GM19467 (cell line): Measurements from ENCODE around the gene CISD3.

Experiments
- ATAC-seq: cut with Tn5 transposase; IDR thresholded peaks from one replicate; pipeline ENCODE4 v1.9.1; 2021; ENCODE audit warnings: mild to moderate bottlenecking, moderate library complexity; ENCODE audit not compliant: unreplicated experiment

Gene CISD3

DNA sequence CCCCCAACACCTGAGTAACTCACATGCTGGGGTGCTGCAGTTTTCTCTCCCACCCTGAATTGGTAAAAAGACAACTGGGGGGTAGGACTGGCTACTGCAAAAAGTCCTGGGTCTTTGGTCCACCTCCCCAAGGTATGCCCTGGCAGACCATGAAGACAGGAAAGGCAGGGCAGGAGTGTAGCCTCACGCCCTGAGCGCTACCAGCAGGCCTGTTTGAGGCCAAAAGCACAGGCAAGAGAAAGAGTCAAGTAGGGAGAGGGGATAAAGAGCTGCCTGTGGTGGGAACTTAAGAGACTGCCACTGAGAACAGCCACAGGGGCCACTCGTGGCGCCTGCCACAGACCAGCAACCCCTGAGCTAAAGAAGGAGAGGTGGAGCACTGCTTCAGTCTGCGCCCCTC lies 36.2 kb downstream of the CISD3 start:
- no peak for ATAC-seq

DNA sequence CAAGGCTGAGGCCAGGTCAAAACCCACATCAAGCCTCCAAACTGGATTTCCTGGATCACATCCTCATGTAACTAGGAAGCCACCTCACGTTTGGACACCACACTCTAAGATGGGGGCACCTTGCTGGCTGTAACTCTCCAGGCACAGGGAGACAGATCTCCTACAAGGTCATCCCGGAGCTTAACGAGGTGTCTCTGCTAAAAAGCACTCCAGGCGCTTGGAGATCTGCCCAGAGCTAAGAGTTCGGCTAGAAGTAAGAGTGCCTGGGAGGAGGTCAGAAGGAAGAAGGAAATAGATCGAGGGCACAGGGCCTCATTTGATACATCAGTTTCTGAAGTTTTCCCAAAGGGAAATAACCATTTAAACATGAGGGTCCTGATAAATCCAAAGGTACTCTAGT lies 38.3 kb downstream of the CISD3 start:
- ATAC-seq, result no peak

DNA sequence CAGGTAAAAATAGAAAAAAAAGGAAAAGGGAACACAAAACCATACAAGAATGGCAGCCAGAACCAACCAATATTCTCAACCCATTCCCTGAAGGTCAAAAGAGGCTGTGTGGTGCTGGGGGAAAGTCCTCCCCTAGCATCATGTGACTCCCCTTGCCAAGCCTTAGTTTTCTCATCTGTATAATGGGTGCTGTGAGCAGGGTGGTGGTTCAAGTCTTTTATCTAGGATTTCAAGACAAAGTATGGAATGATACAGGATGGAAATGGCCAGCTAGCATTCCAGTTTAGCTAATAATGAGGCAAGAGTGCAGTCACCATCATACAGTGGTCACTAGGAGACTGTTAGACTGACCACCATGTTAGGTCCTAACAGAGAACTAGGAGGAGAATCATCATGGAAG lies 43.1 kb downstream of the CISD3 start:
- no peak for ATAC-seq

DNA sequence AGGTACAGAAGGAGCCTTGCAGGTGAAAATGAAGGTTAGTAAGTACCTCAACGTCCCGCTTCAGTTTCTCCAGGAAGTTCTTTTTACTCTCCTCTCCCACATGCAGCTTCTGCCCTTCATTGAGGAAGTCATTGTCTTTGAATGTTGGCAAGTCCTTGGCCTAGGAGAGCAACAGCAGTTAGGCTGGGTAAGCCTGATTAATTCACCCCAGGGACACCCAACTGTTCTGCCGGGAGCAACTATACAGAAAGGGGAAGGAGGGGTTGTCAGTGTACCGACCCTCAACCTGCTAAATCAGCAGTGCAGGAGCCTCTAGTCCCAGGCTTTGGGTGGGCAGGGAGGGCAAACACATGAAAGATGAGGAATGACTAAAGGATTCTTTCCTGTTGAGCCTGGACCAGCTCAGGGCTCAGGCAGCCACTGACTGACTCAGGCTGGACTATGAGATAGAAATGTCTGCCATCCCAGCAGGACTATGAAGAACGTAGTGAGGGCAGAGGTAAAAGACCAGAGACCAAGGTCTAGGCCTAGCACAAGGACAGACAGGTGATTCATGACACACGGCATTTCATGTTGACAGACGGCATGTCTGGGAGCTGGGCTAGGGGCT lies 47.6 kb downstream of the CISD3 start:
- no peak for ATAC-seq

DNA sequence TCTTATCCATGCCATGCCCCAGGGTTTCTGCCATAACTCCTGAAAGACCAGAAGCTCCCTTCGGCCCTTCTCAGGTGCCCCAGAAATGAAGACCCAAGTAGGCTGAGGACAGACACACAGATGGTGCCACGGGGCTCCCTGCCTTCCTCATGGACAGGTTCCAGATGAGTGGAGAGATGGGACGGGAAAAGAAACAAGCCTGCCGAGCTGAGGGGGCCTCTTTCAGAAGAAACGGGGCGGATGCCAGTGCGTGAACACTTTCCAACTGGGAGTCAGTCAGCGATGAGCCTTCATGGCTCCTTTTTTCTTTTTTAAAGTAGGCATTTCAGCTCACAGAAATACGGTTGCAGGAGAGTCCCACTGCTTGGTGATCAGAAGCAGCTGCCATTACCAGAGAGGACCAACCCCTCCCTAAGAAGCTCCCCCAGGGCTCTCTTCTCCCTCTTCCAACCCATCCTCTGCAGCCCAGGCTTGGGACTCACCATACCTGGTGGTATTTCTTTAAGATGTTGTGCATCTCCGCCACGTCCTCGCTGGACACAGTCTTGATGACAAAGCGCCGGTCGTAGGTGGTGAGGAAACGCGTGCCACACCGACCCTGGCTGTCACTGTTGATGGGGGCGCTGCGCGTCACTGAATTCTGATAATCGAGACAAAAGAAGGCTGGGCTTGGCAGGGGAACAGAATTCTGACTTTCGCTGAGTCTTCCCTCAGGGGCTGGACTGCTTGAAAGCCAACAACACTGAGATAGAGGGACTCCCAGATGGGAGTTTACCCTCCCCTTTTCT lies 50.0 kb downstream of the CISD3 start:
- ATAC-seq, result no peak

DNA sequence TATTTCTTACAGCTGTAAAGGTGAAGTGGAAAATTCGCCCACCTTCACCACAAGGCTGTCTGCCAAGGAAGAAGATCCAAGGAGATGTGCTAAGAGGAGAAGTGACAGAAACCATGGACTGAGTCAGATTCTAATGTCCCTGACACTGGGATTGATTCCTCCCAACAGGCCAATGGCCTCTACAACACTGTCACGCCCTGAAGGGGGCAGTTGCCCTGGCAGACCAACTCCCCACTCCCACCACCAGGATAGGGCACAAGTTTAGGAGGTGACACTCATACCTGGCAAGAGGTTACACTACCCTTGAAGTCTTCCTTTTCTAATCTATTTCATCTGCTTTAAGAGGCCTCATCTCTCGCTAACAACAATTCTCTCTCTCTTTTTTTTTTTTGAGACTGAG lies 53.1 kb downstream of the CISD3 start:
- no peak for ATAC-seq
